WERI-Rb-1 (cell line): ENCODE results near the gene ZC3H10.

Experiments used
- DNase-seq: peaks from one replicate; pipeline ENCODE4 v3.0.0-alpha.2; 2020
- H3K27ac ChIP-seq: fragments of 250-450 bp; sonication (Bioruptor Pico); 2 replicates; pipeline ENCODE4 v1.5.1; 2020; ENCODE audit warnings: mild to moderate bottlenecking, moderate library complexity
- H3K27me3 ChIP-seq: fragments of 250-450 bp; sonication (Bioruptor Pico); 2 replicates; pipeline ENCODE4 v1.5.1; 2021; ENCODE audit warnings: mild to moderate bottlenecking, low read depth, moderate library complexity; ENCODE audit not compliant: insufficient read depth, severe bottlenecking
- H3K36me3 ChIP-seq: fragments of 250-450 bp; sonication (Bioruptor Pico); 2 replicates; pipeline ENCODE4 v1.5.1; 2020; ENCODE audit warnings: mild to moderate bottlenecking, moderate library complexity
- H3K4me3 ChIP-seq: 2 replicates; pipeline ENCODE4 v1.5.1; 2011; ENCODE audit warnings: low read depth, mild to moderate bottlenecking, control low read depth, low read length
- H3K9me3 ChIP-seq: fragments of 250-450 bp; sonication (Bioruptor Pico); 2 replicates; pipeline ENCODE4 v1.5.1; 2021; ENCODE audit warnings: mild to moderate bottlenecking, moderate library complexity; ENCODE audit not compliant: severe bottlenecking
- CTCF ChIP-seq: IDR thresholded peaks from 2 replicates; pipeline ENCODE4 v1.5.1; 2011; ENCODE audit warnings: low read depth, mild to moderate bottlenecking, control low read depth, inconsistent platforms, low read length

The ZC3H10 gene

DNA sequence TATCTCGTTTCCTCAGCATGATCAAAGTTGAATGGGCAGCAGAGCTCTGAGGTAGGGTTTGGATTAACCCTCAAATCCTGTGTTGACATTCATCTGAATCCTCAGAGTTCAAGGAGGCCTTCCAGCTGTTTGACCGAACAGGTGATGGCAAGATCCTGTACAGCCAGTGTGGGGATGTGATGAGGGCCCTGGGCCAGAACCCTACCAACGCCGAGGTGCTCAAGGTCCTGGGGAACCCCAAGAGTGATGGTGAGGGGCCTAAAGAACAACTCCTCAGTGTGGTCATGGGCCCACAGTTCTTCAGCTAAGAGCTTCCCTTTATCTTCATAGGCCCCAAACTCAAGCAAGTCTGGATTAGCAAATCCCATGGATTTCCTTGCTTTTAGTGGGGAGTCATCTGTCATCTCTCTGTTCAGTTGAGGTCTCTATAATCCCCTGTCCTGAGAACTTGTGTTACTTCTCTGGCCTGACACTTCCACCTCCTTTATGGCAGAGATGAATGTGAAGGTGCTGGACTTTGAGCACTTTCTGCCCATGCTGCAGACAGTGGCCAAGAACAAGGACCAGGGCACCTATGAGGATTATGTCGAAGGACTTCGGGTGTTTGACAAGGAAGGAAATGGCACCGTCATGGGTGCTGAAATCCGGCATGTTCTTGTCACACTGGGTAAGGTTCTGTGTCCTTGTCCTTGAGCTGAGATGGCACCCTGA lies 41.6 kb downstream of the ZC3H10 start:
- H3K36me3 ChIP-seq, result peaks cover 74% of the 10 kb centered on the region
- no peaks in the 10 kb centered on the region for H3K27me3 ChIP-seq
- no peak for TF ChIP-seq CTCF
- H3K9me3 ChIP-seq, result no peaks in the 10 kb centered on the region
- no peak for DNase-seq
- H3K27ac ChIP-seq, result peak overlapping the region; percentile 52
- peak overlapping the region; percentile 70 for H3K4me3 ChIP-seq

DNA sequence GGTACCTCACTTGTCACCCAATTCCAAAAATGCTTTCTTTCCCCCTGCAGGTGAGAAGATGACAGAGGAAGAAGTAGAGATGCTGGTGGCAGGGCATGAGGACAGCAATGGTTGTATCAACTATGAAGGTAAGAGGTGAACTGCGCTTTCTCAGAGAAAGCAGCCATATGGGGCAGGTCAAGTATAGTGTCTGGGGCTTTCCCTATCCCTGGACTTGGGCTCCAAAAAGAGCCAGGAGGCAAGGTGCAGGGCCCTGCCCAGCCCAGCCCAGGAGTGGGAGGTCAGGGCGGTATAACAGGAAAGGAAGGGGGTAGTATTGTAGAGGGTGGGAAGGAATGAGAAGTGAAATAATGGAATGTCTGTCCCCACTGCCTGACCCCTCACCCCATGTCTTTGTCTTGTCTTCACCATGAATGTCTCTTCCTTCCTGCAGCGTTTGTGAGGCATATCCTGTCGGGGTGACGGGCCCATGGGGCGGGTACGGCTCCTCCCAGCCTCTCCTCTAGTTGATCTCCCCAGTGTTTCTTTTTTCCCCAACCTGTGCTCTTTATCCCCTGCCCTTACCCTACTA lies 42.2 kb downstream of the ZC3H10 start:
- no peak for DNase-seq
- TF ChIP-seq CTCF, result no peak
- Histone ChIP-seq H3K27me3 (no peaks in the 10 kb centered on the region), H3K36me3 (peaks cover 77% of the 10 kb centered on the region), H3K27ac (peak overlapping the region; percentile 52), H3K9me3 (no peaks in the 10 kb centered on the region), H3K4me3 (no peak overlapping the region)

DNA sequence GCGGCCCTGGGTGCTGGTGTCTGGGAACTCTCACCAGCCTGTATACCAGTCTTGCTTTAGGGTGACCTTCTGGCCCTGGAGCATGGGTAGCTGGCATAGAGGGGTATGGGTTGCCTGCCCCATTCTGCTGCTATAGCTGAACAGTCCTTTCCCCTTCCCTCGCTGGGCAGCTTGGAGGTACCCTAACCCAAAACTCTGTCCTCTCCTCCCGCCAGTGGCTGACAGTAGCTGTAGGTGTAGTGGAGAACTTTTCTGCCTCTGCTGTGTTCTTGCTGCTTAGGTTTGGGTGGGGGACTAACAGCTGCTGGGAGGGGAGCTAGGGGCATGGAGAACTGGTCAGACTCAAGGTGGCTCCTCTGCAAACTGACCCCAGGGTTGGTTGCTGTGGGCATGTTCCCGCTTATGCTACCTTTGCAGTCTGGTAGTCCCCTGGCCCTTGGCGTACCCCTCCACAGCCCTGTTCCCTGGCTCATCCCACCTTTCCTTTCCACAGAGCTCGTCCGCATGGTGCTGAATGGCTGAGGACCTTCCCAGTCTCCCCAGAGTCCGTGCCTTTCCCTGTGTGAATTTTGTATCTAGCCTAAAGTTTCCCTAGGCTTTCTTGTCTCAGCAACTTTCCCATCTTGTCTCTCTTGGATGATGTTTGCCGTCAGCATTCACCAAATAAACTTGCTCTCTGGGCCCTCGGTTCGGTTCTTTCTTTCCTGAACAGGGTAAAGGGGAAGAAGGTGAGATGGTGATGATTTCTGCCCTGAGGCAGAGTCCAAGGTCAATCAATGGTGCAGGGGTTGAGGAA lies 43.0 kb downstream of the ZC3H10 start:
- Histone ChIP-seq H3K27me3 (no peaks in the 10 kb centered on the region), H3K9me3 (no peaks in the 10 kb centered on the region), H3K4me3 (no peak overlapping the region), H3K27ac (peak overlapping the region; percentile 52), H3K36me3 (peaks cover 77% of the 10 kb centered on the region)
- DNase-seq, result no peak
- no peak for TF ChIP-seq CTCF

DNA sequence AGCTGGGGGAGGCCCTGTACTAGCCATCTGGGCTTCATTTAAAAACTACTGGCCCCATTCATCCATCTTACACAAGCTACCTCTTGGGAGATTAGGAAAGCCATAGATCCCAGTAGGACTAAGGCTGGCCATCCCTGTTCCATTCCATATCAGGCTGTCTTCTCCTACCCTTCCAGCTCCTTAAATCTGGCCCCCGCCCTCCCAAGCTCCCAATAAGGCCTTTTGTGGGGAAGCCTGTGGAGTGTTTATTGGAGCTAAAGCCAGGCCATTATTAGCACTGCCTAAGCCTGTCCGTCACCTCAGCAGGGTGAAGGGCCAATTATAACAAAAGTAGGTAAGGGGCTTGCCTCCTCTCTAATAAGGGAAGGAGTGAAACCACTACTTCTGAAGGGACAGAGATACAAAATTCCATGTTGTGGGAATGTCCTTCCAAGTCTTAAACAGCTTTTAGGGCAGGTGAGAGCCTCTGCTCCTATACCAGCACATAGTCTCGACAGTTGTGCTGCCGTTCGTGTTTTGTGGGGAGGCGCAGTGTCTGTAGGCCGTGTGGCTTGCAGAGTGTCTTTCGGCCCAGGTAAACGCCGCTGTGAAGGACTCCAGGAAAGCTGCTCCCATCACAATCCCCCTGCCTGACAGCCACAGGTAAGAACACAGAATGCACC lies 43.8 kb downstream of the ZC3H10 start:
- peak overlapping the region; percentile 52 for H3K27ac ChIP-seq
- no peaks in the 10 kb centered on the region for H3K9me3 ChIP-seq
- DNase-seq, result no peak
- H3K4me3 ChIP-seq, result no peak overlapping the region
- TF ChIP-seq CTCF, result no peak
- peaks cover 80% of the 10 kb centered on the region for H3K36me3 ChIP-seq
- H3K27me3 ChIP-seq, result no peaks in the 10 kb centered on the region

DNA sequence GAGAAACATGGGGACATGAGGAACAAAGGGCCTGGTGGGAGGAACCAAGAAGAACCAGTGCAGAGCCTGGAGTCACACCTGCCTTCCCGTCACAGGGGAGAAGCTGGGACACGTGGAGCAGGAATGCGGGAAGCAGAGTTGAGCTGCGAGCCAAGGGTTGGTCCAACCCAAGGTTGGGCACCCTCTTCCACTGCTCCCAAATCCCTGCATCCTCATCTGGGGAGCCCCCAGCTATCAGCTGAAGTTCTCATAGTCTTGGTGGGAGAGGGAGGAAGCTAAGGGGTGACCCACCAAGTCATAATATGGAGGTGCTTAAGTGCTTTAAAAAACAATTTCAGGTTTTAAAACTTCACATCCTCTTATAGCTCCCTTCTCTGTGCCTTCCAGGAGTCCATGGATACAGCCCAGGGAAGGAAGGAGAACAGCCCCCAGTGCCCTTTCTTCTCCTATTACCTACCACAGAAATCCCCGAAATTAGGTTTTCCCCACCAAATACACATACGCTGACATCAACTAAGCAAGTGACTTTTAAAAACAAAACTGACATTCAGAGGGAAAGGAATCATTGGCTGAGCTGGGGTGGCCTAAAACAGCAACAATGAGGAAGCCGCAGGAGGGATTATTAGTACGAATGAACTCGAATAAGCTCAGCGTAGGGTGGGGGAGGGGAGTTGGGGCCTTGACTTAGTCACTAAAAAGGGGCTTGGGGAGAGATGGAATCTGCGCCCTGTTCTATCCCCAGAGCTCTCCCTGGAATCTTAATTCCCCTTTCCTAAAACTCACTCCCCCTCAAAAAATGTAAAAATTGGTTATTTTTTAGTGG lies 44.6 kb downstream of the ZC3H10 start:
- Histone ChIP-seq H3K4me3 (no peak overlapping the region), H3K9me3 (no peaks in the 10 kb centered on the region), H3K27me3 (no peaks in the 10 kb centered on the region), H3K27ac (peak overlapping the region; percentile 47), H3K36me3 (peaks cover 88% of the 10 kb centered on the region)
- TF ChIP-seq CTCF, result no peak
- peak; percentile 51 for DNase-seq
